Activated CD8-positive, alpha-beta memory T cell treated with anti-CD3 and anti-CD28 coated beads for 1 hour (primary cell): ENCODE results near the gene EPB41L4A.

Experiments used
- DNase-seq, 2 donors: peaks; one replicate each; pipeline ENCODE4 v3.0.0-alpha.2; 2020; ENCODE audit warnings: low read depth in 1 of 2; ENCODE audit errors: extremely low read depth in 1 of 2

The EPB41L4A gene

DNA sequence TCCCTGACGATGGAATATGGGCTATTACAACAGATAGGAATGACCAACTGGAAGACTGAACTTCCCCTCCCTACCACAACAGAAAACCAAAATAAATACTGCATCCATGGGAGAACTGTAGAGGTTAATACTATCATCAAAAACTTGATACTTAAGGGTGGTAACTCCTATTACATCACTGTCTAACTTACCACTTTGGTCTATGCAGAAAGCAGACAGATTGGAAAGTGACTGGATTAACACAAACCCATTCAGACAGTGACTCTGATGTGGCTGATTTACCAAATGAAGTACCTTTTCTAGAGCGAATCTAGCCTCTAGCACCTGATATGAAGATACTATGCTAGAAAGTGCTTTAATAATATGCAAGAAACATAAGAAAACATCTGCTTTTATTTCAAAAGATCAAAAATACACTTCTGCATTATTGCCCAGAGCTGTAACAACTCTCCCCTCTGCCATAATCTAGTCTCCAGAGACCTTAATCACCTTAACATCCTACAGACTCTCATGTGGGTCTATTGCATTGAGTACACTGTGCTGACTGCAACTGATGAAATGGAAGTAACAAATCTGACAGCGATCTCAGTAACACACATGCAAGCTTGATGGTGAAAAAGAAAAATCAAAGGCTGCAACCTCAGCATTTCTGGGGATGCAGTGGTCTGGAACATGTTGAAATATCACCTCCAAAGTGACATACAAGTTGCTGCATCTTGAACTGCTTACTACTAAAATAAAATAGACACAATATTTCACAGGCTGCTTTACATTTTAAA lies 62.7 kb downstream of the EPB41L4A start:
- no peak for DNase-seq

DNA sequence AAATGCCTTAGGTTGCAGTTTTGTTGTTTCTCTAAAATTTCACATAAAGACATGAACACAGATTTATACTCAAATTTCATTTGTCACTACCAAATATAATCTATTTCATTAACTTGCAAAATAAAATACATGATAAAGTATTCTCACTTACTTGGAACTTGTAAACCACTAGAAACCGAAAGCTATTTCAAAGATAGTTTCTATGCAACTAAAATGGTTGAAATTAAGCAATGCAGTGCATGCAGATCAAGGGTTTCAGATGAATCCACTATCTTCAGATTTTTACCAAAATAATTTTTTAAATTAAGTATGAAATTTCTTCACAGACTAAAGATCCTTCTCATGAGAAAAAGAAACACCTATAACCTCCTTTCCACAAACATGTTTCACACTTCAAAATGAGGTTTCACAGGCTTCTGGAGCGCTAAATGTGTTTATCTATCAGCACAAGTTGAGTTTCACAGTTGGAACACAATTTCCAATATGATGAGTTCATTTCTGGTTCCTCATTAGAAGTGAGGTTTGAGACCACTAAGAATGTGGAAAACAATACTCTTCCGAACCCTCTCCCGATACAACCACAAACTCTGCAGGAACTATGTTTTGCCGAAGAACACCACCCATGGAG lies 63.9 kb downstream of the EPB41L4A start:
- DNase-seq: no peak

DNA sequence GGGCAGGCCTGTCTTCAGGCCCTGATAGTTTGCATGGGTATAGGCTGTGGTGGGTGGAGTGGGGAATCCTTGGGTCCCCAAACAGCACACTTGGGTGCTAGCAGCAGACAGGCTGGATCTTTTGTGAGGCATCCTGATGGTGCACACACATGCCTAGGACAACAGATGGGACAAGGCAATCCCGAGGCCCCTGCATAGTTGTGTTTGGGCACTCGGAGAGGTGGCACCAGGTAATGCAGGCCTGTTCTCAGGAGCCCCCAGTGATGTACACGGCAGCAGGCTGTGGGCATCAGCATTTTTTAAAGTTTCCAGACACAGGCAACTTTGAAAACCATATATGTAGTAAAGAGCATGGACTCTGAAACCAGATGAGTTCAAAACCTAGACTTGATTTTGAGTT lies 65.4 kb downstream of the EPB41L4A start:
- no peak for DNase-seq

DNA sequence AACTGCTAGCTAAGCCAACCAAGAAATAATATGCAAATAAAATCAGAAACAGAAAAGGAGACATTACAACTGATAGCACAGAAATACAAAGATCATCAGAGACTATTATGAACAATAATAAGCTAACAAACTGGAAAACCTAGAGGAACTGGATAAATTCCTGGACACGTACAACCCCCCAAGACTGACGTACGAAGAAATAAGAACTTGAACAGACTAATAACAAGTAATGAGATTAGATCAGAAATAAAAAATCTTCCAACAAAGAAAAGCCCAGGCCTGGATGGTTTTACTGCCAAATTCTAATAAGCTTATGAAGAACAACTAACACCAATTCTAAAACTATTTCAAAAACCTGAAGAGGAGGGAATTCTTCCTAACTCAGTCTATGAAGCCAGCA lies 67.9 kb downstream of the EPB41L4A start:
- no peak for DNase-seq

DNA sequence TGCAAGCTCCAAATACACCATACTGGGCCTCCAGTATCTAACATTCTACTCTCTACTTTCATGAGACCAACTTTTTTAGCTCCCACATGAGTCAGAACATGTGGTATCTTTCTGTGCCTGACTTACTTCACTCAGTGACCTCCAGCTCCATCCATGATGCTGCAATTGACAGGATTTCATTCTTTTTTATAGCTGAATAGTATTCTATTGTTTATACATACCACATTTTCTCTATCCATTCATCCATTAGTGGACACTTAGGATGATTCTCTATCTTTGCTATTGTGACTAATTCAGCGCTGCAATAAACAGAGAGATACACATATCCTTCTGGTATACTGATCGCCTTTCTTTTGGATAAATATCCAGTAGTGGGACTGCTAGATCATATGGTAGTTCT lies 68.5 kb downstream of the EPB41L4A start:
- no peak for DNase-seq

DNA sequence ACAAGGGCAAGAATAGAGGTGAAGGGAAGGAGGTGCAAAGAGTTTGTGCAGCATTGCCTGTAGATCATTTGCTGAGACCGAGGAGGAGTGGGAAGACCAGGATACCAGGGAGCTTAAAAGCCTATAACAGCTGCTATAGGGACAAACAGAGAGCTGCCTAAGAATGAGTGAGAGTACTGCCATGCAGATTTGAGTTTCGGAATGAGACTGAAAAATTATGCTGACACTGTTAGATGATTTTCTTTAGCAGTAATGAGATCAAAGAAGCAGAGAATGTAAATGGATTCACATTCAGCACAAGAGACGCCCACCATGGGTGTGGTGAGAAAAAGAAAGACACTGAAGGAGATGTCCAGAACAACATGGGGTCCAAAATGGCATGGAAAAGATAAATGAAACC lies 69.7 kb downstream of the EPB41L4A start:
- DNase-seq: no peak

DNA sequence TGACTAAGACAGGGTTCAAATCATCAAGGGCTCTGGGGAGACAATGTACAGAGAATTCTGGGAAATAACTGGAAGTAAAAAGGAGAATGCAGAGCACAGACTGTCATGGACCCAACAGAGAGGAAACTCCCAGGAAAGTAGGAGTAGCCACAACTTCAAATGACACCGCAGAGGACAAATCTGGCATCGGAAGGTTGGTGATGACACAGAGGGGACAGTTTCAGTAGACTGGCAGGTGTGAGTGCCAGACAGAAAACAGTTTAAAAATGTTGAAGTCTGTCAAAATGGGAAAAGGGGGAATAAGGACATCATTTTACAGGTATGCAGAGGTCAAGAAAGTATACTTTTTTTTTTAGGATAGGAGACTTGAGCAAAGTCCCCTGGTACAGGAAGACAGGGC lies 70.2 kb downstream of the EPB41L4A start:
- DNase-seq: no peak

DNA sequence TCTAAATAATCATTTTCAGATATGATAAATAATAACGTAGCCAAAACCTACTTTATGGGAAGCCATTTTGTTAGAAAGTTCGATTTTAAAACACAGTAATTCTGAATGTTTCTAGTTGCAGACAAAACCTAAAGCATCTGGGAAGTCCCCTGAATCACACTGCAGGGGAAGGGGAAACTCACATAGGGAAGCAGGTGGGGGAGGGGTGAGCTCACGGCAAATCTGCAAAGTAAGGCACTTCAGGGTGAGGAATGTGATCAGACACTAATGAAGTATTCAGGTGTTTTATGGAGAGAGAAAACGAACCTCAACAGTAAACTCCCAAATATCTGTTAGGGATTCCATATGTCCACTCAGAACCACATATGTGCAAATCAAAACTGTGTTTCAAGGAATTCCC lies 70.7 kb downstream of the EPB41L4A start:
- no peak for DNase-seq

DNA sequence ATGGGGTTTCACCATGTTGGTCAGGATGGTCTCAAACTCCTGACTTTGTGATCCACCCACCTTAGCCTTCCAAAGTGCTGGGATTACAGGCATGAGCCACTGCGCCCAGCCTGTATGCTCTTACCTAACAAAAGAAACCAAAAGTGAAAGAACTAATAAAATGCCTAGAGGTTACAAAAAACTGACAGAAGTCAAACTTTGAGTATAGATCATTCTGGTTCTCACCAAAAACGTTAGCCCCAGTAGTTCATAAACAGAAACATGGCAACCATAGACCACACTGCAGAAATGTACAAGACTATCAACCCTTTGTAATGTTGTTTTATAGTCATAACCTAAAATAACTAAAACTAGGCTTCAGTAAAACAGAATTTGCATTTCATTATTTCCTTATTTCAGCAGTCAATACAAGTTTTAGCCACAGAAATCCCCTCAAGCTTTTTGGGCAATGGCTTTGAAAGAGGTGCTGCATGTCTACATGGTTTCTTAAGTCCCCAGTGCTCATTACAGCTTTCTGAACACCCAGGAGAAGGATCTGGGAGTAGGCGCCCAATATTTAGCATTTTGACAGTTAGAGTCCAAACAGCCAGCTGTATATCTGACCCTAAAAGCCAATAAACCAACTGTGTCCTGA lies 72.5 kb downstream of the EPB41L4A start:
- DNase-seq: no peak

DNA sequence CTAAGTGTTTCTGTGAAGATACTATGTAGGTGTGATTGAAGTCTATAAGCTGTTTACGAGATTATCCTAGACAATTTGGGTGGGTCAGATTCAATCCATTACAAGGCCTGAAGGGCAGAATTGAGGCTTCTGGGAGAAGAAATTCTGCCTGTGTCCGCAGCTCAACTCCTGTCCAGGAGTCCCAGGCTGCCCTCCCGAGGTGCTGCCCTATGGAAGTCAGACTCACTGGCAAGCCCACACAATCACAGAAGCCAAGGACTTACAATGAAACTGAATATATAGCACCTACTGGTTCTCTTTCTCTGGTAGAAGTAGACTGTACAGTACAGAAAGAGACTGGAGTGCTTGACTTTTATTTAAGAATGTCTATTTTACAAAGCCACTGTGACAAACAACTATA lies 74.5 kb downstream of the EPB41L4A start:
- no peak for DNase-seq

DNA sequence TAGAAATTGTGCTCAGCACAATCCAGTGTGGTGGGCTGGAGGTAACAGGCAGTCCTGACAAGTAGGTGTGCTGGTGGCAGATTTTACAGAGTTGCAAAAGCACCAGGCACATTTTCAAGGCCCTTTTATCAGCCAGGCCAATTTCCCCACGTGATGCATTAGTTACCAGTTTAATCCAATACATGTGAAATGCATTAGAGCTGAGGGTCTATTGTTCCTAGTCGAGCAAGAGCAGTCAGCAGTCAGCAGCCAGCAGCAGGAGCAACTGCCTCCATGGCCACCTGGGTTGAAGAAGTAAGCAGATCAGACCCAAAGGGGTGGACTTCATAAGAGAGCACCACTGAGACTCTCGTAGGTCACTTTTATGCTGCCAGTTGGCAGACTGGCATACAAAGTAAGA lies 76.7 kb downstream of the EPB41L4A start:
- no peak for DNase-seq

DNA sequence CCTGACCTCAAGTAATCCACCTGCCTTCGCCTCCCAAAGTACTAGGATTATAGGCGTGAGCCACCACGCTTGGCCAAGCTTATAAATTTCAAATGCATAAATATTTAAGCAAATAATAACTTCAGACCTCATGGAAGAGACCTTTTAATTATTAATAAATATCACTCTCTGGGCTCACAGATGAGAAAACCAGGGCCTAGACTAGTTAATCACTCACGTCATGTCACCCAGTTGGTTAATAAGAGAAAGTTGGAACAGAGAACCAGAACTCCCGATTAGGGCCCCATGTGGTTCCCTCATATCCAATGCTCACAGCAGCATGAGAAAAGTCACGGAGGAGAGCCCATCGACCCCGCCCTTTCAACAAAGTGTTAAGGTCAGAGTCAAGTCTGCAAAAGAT lies 79.3 kb downstream of the EPB41L4A start:
- no peak for DNase-seq

DNA sequence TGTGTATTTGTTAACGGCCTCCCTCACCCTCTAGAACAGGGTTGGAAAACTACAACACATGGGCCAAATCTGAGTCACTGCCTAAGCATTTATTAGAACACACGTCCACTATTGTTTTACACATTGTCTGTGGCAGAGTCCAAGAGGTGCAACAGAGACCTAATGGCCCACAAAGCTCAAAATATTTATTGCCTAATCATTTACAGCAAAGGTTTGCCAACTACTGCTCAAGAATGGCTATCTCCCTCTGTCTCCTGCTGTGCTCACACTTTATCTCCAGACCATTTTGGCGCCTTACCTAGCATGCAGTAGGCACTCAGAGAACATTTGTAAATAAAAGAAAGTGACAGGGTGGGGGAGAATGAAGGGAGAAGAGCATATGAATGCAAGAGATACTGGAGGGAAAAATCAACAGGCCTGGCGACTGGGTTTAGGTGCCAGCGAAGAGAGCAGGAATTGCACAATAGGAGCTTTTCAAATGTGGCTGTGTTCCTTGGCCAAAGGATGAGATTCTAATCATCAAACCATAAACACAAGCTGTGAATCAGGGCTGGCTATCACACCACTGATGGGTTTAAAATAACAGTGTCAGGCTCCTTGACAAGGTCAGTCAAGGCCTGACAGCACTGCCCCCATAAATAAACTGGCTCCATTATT lies 80.3 kb downstream of the EPB41L4A start:
- DNase-seq: no peak

DNA sequence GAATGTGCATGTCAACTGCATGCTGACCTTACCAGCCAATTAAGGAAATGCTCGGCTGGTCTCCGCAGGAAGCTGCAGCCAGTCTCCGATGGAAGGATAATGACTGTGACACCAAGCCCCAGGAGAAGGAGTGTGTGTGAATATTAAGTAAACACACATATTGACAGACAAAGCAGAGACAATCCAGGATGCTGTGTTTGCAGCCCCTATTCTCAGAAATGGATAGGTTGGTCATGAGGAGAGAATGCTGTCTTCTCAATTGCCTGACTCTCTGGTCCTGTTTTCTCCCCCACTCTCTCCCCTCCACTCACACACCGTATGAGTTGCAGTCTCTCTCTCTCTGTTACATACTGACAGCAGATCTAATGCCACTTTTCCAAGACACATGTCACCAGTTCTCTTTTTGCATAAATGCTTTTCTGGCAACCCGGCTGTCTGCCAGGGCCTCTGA lies 85.7 kb downstream of the EPB41L4A start:
- DNase-seq: no peak

DNA sequence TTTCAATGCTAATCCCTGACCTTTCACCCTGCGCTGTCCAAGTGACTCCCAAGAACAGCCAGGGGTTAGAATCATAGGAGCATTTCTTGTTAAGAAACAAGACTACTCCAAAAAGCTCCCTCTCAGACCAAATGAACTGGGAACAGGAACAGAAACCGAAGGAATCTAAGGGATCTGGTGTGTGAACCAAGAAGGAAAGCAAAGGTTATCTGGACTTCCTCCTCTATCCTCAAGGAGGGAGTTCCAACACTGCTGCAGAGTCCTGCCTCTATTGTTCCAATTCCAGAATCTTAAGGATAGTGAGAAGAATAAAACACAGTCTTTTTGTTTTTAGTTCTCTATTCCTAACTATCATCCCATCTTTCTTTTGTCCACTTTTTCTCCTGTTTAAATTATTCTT lies 87.2 kb downstream of the EPB41L4A start:
- DNase-seq: no peak

DNA sequence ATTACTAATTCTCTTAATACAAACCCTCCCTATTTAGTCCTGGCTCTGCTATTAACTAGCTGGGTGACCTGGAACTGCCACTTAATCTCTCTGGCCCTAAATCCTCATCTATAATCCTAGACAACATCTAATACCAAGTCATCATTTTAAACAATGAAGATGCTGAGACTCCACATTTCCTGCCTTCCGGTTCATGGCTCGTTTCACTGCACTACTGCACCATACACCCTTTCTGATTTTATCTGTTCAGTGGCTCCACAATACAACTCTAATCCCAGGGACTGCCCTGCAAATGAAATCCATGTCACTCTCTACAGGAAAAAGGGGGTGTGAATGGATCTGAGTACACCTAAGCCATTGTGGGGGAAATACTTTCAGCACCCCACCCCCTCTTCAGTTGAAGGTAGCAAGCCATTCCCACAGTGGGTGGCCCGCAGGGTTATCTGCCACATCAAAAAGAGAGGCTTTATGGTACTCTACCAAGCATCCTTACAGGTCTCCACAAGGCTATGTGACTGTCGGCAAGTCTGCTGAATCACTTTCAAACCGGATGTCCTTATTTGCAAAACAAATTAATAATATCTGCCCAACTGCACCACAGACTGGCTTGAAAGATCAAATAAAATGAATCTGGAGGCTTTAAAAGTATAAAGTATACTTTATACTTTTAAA lies 89.5 kb downstream of the EPB41L4A start:
- DNase-seq: no peak

DNA sequence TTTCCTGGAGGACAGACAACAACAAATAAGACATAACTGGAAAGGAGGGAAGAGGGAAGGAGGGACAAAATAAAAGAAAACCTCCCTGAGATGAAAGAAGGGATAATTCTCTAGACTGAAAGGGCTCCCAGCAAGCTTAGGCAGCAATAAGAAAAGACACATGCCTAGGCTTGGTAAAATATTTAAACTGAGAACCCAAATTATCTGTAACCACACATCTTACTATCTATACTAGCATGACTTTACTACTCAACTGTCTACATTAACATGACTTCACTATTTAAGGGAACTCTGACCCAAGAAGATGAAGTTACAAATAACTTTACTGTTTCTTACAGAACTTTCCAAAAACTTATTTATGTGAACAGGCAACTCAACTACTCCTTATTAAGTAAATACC lies 95.9 kb downstream of the EPB41L4A start:
- no peak for DNase-seq

DNA sequence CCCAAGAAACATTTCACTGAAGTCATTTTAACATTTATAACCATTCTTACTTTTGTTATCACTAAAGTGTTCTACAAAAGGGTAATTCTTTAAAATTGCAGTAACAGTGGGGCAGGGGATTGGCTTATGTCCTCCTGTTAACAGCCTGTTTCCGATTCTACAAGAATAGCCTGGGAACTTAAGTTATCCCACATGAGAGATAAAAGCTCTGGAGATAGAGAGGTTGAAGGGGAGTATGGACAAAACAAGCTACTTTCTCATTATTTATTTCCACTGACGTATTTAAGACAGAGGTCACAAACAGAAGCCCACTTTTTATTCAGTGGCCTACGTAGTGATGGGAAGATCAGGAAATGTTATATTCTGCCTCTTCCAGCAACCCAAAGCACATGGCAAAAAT lies 98.7 kb downstream of the EPB41L4A start:
- DNase-seq: no peak

DNA sequence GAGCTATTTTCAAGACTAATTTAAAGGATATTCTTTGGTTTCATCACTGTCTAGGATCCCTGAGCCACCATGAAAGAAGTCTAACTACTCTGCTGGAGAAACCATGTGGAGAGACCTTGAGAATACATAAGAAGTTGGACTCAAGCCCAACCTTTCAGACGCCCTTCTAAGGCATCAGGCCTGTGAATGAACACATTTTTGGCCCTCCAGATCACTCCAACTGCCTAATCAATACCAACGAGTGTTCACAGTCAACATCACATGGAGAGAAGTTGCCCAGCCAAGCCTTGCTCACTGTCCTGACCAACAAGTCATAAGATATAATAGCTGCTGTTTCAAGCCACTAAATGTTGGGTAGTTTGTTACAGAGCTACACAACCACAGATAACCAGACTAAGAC lies 100.7 kb downstream of the EPB41L4A start:
- no peak for DNase-seq

DNA sequence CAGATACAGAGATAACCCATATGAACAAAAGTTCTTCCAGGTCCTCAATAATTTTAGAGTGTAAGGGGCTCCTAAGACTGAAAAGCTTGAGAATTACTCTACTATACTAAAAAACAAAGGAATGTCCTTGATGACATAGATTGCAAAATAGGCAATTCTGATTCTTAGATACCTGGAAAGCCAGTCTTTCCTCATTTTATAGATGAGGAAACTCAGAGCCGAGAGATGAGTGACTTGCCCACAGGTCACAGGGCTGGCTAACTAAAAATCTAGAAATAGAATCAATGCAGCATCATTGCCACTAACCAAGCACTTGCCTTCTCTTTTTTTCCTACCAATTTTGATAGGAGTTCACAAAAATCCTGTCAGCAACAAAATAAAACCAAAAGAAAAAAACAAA lies 101.2 kb downstream of the EPB41L4A start:
- no peak for DNase-seq

DNA sequence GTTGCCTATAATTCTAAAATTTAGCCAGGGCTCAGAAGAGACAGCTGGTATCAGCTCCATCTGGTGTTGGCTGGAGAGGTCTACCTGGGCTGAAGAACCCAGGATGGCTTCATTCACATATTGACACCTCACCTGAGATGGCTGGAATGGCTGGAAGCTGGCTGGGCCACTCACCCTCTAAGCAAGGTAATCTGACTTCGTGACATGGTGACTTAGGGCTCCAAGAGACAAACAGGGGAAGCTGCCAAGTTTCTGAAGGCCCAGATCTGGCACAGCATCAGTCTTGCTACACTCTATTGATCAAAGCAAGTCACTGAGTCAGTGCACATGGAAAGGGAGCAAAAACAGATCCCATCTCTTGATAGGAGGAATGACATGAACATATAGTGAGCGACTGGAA lies 102.3 kb downstream of the EPB41L4A start:
- no peak for DNase-seq
